K562 (cell line): Measurements from ENCODE around the gene SP4. TPM values are rescaled to one million over a fixed set of nuclear protein-coding genes. Genes with fewer than 3 reads are reported as not detected.

ENCODE experiments used
- CBX3 ChIP-seq, 2 experiments: IDR thresholded peaks; 1 replicate in 1 of 2; 2 replicates in 1 of 2; pipeline ENCODE4 v1.6.1; 2012; ENCODE audit warnings: inconsistent platforms in 2 of 2, low read length in 2 of 2, borderline replicate concordance in 1 of 2, control low read depth in 1 of 2
- NUFIP1 ChIP-seq: fragments of 450-650 bp; IDR thresholded peaks from 2 replicates; pipeline ENCODE4 v1.6.1; 2018; ENCODE audit not compliant: partially characterized antibody
- SMARCB1 ChIP-seq: IDR thresholded peaks from 2 replicates; pipeline ENCODE4 v1.6.1; 2011; ENCODE audit warnings: improper control_type of control experiment, low read depth; ENCODE audit not compliant: insufficient read length
- polyA plus RNA-seq, 8 experiments: library from polyadenylated mRNA; depleted of rRNA in 4 of 8; stranded (reverse) in 5 of 8; unstranded in 3 of 8; fragments of >200 nt; fragmentation: Nextera tagmentation in 2 of 8; fragmentation: Illumina TruSeq in 1 of 8; extraction: Ambion mirVana in 2 of 8; extraction: Trizol in 1 of 8; gene quantifications; 2 replicates each; pipeline versions ENCODE4 v1.2.1 to v1.2.3, GENCODE V29; 2011 to 2014; ENCODE audit warnings: inconsistent platforms in 1 of 8, missing spikeins in 1 of 8
- total RNA-seq, 7 experiments: library from RNA; depleted of rRNA in 6 of 7; stranded (reverse); fragments of >200 nt in 6 of 7; fragmentation: Illumina TruSeq in 2 of 7; extraction: Trizol in 2 of 7; gene quantifications; 2 replicates each; pipeline versions ENCODE4 v1.2.1 to v1.2.3, GENCODE V29; 2011 to 2021; ENCODE audit warnings: low replicate concordance in 1 of 7
- TF ChIP-seq, protein P1 (sequence below): fragments of 250-450 bp; sonication (Bioruptor Pico); IDR thresholded peaks from 2 replicates; pipeline ENCODE4 v1.4.0; 2020
- TF ChIP-seq, protein P2 (sequence below): fragments of 200-800 bp; sonication (Bioruptor generic); IDR thresholded peaks from 2 replicates; pipeline ENCODE4 v1.6.1; 2017; ENCODE audit warnings: missing genetic modification characterization, missing compliant biosample characterization
- TF ChIP-seq, protein P3 (sequence below): fragments of 450-650 bp; IDR thresholded peaks from 2 replicates; pipeline ENCODE4 v1.6.1; 2017; ENCODE audit warnings: antibody characterized with exemption
- TF ChIP-seq, protein P4 (sequence below): fragments of 200-800 bp; sonication (Bioruptor generic); IDR thresholded peaks from 2 replicates; pipeline ENCODE4 v1.6.1; 2017; ENCODE audit warnings: missing genetic modification characterization, missing compliant biosample characterization

SP4 gene
- total and polyA plus RNA-seq, 9 of the 15 experiments (the other 6 are each of a cell fraction or from before 2014, with no cell fraction given) = 2.4 to 9.4 (median 4.5) TPM

DNA sequence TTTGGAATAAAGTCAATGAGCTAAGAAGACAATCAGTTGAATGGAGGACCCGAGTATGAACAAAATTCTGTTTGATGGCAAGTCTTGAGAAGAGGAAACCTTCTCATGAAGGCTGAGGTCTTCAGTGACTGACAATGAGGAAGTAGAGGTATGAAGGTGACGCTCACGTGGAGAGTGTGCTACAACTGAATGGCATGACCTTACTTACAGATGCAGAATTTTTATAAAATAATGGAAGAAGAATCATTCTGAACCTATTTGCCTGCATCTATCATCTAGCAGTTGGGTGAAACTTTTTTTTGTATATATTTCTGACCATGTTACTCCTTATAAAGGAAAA, 19.4 kb upstream of the SP4 start (continued):
- TF ChIP-seq, protein P1, sequence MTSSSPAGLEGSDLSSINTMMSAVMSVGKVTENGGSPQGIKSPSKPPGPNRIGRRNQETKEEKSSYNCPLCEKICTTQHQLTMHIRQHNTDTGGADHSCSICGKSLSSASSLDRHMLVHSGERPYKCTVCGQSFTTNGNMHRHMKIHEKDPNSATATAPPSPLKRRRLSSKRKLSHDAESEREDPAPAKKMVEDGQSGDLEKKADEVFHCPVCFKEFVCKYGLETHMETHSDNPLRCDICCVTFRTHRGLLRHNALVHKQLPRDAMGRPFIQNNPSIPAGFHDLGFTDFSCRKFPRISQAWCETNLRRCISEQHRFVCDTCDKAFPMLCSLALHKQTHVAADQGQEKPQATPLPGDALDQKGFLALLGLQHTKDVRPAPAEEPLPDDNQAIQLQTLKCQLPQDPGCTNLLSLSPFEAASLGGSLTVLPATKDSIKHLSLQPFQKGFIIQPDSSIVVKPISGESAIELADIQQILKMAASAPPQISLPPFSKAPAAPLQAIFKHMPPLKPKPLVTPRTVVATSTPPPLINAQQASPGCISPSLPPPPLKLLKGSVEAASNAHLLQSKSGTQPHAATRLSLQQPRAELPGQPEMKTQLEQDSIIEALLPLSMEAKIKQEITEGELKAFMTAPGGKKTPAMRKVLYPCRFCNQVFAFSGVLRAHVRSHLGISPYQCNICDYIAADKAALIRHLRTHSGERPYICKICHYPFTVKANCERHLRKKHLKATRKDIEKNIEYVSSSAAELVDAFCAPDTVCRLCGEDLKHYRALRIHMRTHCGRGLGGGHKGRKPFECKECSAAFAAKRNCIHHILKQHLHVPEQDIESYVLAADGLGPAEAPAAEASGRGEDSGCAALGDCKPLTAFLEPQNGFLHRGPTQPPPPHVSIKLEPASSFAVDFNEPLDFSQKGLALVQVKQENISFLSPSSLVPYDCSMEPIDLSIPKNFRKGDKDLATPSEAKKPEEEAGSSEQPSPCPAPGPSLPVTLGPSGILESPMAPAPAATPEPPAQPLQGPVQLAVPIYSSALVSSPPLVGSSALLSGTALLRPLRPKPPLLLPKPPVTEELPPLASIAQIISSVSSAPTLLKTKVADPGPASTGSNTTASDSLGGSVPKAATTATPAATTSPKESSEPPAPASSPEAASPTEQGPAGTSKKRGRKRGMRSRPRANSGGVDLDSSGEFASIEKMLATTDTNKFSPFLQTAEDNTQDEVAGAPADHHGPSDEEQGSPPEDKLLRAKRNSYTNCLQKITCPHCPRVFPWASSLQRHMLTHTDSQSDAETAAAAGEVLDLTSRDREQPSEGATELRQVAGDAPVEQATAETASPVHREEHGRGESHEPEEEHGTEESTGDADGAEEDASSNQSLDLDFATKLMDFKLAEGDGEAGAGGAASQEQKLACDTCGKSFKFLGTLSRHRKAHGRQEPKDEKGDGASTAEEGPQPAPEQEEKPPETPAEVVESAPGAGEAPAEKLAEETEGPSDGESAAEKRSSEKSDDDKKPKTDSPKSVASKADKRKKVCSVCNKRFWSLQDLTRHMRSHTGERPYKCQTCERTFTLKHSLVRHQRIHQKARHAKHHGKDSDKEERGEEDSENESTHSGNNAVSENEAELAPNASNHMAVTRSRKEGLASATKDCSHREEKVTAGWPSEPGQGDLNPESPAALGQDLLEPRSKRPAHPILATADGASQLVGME (CRISPR knock-in tag) = no peak
- TF ChIP-seq, protein P2, sequence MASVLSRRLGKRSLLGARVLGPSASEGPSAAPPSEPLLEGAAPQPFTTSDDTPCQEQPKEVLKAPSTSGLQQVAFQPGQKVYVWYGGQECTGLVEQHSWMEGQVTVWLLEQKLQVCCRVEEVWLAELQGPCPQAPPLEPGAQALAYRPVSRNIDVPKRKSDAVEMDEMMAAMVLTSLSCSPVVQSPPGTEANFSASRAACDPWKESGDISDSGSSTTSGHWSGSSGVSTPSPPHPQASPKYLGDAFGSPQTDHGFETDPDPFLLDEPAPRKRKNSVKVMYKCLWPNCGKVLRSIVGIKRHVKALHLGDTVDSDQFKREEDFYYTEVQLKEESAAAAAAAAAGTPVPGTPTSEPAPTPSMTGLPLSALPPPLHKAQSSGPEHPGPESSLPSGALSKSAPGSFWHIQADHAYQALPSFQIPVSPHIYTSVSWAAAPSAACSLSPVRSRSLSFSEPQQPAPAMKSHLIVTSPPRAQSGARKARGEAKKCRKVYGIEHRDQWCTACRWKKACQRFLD (CRISPR knock-in tag) = no peak
- TF ChIP-seq SMARCB1 (no peak), NUFIP1 (no peak), CBX3 (IDR thresholded peaks at IDR 0.05; ENCODE audit: borderline replicate concordance in 1 of 2, low read length in 2 of 2) (no peak)
- TF ChIP-seq, protein P3, sequence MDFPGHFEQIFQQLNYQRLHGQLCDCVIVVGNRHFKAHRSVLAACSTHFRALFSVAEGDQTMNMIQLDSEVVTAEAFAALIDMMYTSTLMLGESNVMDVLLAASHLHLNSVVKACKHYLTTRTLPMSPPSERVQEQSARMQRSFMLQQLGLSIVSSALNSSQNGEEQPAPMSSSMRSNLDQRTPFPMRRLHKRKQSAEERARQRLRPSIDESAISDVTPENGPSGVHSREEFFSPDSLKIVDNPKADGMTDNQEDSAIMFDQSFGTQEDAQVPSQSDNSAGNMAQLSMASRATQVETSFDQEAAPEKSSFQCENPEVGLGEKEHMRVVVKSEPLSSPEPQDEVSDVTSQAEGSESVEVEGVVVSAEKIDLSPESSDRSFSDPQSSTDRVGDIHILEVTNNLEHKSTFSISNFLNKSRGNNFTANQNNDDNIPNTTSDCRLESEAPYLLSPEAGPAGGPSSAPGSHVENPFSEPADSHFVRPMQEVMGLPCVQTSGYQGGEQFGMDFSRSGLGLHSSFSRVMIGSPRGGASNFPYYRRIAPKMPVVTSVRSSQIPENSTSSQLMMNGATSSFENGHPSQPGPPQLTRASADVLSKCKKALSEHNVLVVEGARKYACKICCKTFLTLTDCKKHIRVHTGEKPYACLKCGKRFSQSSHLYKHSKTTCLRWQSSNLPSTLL = no peak
- TF ChIP-seq, protein P4, sequence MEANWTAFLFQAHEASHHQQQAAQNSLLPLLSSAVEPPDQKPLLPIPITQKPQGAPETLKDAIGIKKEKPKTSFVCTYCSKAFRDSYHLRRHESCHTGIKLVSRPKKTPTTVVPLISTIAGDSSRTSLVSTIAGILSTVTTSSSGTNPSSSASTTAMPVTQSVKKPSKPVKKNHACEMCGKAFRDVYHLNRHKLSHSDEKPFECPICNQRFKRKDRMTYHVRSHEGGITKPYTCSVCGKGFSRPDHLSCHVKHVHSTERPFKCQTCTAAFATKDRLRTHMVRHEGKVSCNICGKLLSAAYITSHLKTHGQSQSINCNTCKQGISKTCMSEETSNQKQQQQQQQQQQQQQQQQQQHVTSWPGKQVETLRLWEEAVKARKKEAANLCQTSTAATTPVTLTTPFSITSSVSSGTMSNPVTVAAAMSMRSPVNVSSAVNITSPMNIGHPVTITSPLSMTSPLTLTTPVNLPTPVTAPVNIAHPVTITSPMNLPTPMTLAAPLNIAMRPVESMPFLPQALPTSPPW (CRISPR knock-in tag) = no peak
